ENCODE results near the gene VAMP7.
"Not testable (repeated sequence)": the region's sequence is repeated elsewhere in the genome, so short reads cannot be mapped to it uniquely, and the experiment has no call there.

GRCh38 chrX:155930852-155931618 lies 49.9 kb downstream of the VAMP7 start:
- TF ChIP-seq ZBTB26 (CRISPR knock-in tag; IDR thresholded peaks at IDR 0.05; ENCODE audit: borderline replicate concordance); ATF7 (IDR thresholded peaks at IDR 0.05); ATF7 (CRISPR knock-in tag; IDR thresholded peaks at IDR 0.05); NAIF1 (CRISPR knock-in tag; IDR thresholded peaks at IDR 0.05; ENCODE audit: borderline replicate concordance); EP300 (IDR thresholded peaks at IDR 0.05; ENCODE audit: low read depth in 2 of 2, low read length in 2 of 2); EP300 (CRISPR knock-in tag; IDR thresholded peaks at IDR 0.05; ENCODE audit: borderline replicate concordance): not testable (repeated sequence)
